GM18520 (cell line): ENCODE data around the gene UBR7.
"Not testable (repeated sequence)": the region's sequence is repeated elsewhere in the genome, so short reads cannot be mapped to it uniquely, and the experiment has no call there.

Experiments
- ATAC-seq: cut with Tn5 transposase; IDR thresholded peaks from one replicate; pipeline ENCODE4 v1.9.1; 2021; ENCODE audit not compliant: unreplicated experiment

Gene UBR7

GRCh38 chr14:93195316-93195999 is 11.6 kb upstream of the UBR7 start:
- ATAC-seq, result no peak

- no peak for ATAC-seq
Measured at GRCh38 chr14:93199031-93199430, 8.0 kb upstream of the UBR7 start.

- no peak for ATAC-seq
Measured at GRCh38 chr14:93200553-93200952, 6.5 kb upstream of the UBR7 start.

- ATAC-seq, result no peak
Measured at GRCh38 chr14:93201155-93201704, 5.8 kb upstream of the UBR7 start.

GRCh38 chr14:93207468-93208308 is 632 bp downstream of the UBR7 start:
- ATAC-seq, result peak; percentile 11

- ATAC-seq, result peak; percentile 74
Measured at GRCh38 chr14:93212432-93212831, 5.4 kb downstream of the UBR7 start.

GRCh38 chr14:93214598-93214997 is 7.5 kb downstream of the UBR7 start:
- no peak for ATAC-seq

GRCh38 chr14:93219103-93219726 is 12.2 kb downstream of the UBR7 start:
- peak; percentile 65 for ATAC-seq

- no peak for ATAC-seq
Measured at GRCh38 chr14:93220509-93220908, 13.5 kb downstream of the UBR7 start.

GRCh38 chr14:93223565-93223964 is 16.5 kb downstream of the UBR7 start:
- no peak for ATAC-seq

GRCh38 chr14:93228550-93228949 is 21.5 kb downstream of the UBR7 start:
- ATAC-seq, result no peak

GRCh38 chr14:93230539-93230938 is 23.5 kb downstream of the UBR7 start:
- ATAC-seq, result no peak

GRCh38 chr14:93231129-93231979 is 24.3 kb downstream of the UBR7 start:
- ATAC-seq, result no peak

- ATAC-seq, result no peak
Measured at GRCh38 chr14:93232159-93232558, 25.1 kb downstream of the UBR7 start.

- ATAC-seq, result not testable (repeated sequence)
Measured at GRCh38 chr14:93233078-93233477, 26.0 kb downstream of the UBR7 start.

- ATAC-seq, result no peak
Measured at GRCh38 chr14:93234798-93235197, 27.7 kb downstream of the UBR7 start.

- no peak for ATAC-seq
Measured at GRCh38 chr14:93239869-93240677, 33.0 kb downstream of the UBR7 start.

GRCh38 chr14:93240678-93241000 is 33.6 kb downstream of the UBR7 start:
- ATAC-seq, result no peak

GRCh38 chr14:93245764-93246420 is 38.8 kb downstream of the UBR7 start:
- no peak for ATAC-seq
